Keratinocyte (primary cell): Measurements from ENCODE around the gene LRRC71. TPM values are rescaled to one million over a fixed set of nuclear protein-coding genes. Genes with fewer than 3 reads are reported as not detected.

Experiments
- DNase-seq: peaks from one replicate; pipeline ENCODE4 v3.0.0-alpha.2; 2011; ENCODE audit warnings: low read depth, missing footprints, low spot score
- FAIRE-seq: peaks from 2 replicates; lab custom pipeline; 2011; peaks lifted over from hg19 to GRCh38; lab: Jason Lieb, UNC
- H2AFZ ChIP-seq: 2 replicates; pipeline ENCODE4 v1.6.0; 2012; ENCODE audit warnings: low read length, control low read depth, inconsistent platforms; ENCODE audit not compliant: control insufficient read depth
- H3K27ac ChIP-seq: 2 replicates; pipeline ENCODE4 v1.5.1; 2011; ENCODE audit warnings: low read length; ENCODE audit not compliant: control insufficient read depth, insufficient read depth
- H3K27me3 ChIP-seq: 3 replicates; pipeline ENCODE4 v1.6.0; 2011; ENCODE audit warnings: low read length; ENCODE audit not compliant: control insufficient read depth, insufficient read depth; ENCODE audit errors: extremely low read depth
- H3K36me3 ChIP-seq, 2 experiments: 2 replicates in 1 of 2; 3 replicates in 1 of 2; pipeline ENCODE4 v1.5.1; 2011; ENCODE audit warnings: low read length in 2 of 2, mild to moderate bottlenecking in 1 of 2; ENCODE audit not compliant: control insufficient read depth in 2 of 2, insufficient read depth in 2 of 2; ENCODE audit errors: extremely low read depth in 1 of 2
- H3K4me1 ChIP-seq: 3 replicates; pipeline ENCODE4 v1.5.1; 2011; ENCODE audit warnings: low read length; ENCODE audit not compliant: control insufficient read depth, insufficient read depth; ENCODE audit errors: extremely low read depth
- H3K4me2 ChIP-seq: 3 replicates; pipeline ENCODE4 v1.6.0; 2011; ENCODE audit warnings: low read depth, low read length; ENCODE audit not compliant: control insufficient read depth, insufficient read depth; ENCODE audit errors: extremely low read depth
- H3K4me3 ChIP-seq, 3 experiments: fragments of 200-600 bp in 1 of 3; sonication (generic) in 1 of 3; 2 replicates in 2 of 3; 3 replicates in 1 of 3; pipeline ENCODE4 v1.5.1; 2011 to 2016; ENCODE audit warnings: low read length in 3 of 3, mild to moderate bottlenecking in 3 of 3, control low read depth in 2 of 3, inconsistent platforms in 1 of 3, low read depth in 1 of 3, mixed read lengths in 1 of 3, mixed run types in 1 of 3, moderate library complexity in 1 of 3; ENCODE audit not compliant: control insufficient read depth in 2 of 3, insufficient read depth in 2 of 3; ENCODE audit errors: extremely low read depth in 1 of 3
- H3K79me2 ChIP-seq: 2 replicates; pipeline ENCODE4 v1.6.0; 2012; ENCODE audit warnings: low read length; ENCODE audit not compliant: control insufficient read depth, insufficient read depth
- H3K9ac ChIP-seq: 3 replicates; pipeline ENCODE4 v1.6.0; 2011; ENCODE audit warnings: low read length; ENCODE audit not compliant: control insufficient read depth, insufficient read depth; ENCODE audit errors: extremely low read depth
- H3K9me1 ChIP-seq: 3 replicates; pipeline ENCODE4 v1.6.0; 2011; ENCODE audit warnings: low read length; ENCODE audit not compliant: control insufficient read depth, insufficient read depth; ENCODE audit errors: extremely low read depth
- H3K9me3 ChIP-seq: 2 replicates; pipeline ENCODE4 v1.5.1; 2012; ENCODE audit warnings: low read depth, low read length; ENCODE audit not compliant: control insufficient read depth
- H4K20me1 ChIP-seq: 3 replicates; pipeline ENCODE4 v1.6.0; 2011; ENCODE audit warnings: low read length; ENCODE audit not compliant: control insufficient read depth, insufficient read depth; ENCODE audit errors: extremely low read depth
- CTCF ChIP-seq, 3 experiments: IDR thresholded peaks in 1 of 3; conservative IDR thresholded peaks in 1 of 3; optimal IDR thresholded peaks in 1 of 3; 2 replicates in 2 of 3; 3 replicates in 1 of 3; pipeline versions ENCODE3 to v1.5.1; 2011; ENCODE audit warnings: low read length in 3 of 3, mild to moderate bottlenecking in 3 of 3, moderate library complexity in 2 of 3, control low read depth in 1 of 3, inconsistent platforms in 1 of 3; ENCODE audit not compliant: insufficient read depth in 2 of 3; ENCODE audit errors: extremely low read depth in 1 of 3
- EZH2 ChIP-seq: IDR thresholded peaks from one replicate; pipeline ENCODE4 v1.6.1; 2012; ENCODE audit warnings: inconsistent platforms, mild to moderate bottlenecking, low read length, moderate library complexity
- dilution Hi-C: fragments of 300-500 bp; cut with MboI; formaldehyde crosslinking; loops from one replicate; pipeline ENCODE4 v1.7.0; 2020; ENCODE audit warnings: low sequenced_read_pairs; ENCODE audit not compliant: extremely low pct_ligation_motif_present
- polyA plus RNA-seq, 5 experiments: library from polyadenylated mRNA; depleted of rRNA in 3 of 5; stranded (reverse) in 3 of 5; stranded (forward) in 1 of 5; unstranded in 1 of 5; fragments of >200 nt; gene quantifications; 1 replicate in 1 of 5; 2 replicates in 3 of 5; 3 replicates in 1 of 5; pipeline versions ENCODE4 v1.2.1 to v1.2.3, GENCODE V29; 2011 to 2012; ENCODE audit warnings: missing spikeins in 2 of 5, low read depth in 1 of 5, low replicate concordance in 1 of 5

LRRC71 gene
- polyA plus RNA-seq, 1 donor (not counting 4 experiments of a cell fraction or from before 2014, with no cell fraction given): not detected

- Histone ChIP-seq H3K9ac (no peak overlapping the region), H4K20me1 (peaks cover 4% of the 10 kb centered on the region), H3K9me3 (no peaks in the 10 kb centered on the region), H3K79me2 (no peaks in the 10 kb centered on the region), H3K4me1 (peaks cover 22% of the 10 kb centered on the region), H3K36me3 (no peaks in the 10 kb centered on the region), H3K9me1 (no peaks in the 10 kb centered on the region), H3K4me3 (no peak overlapping the region), H2AFZ (no peak overlapping the region), H3K27me3 (peaks cover 68% of the 10 kb centered on the region), H3K27ac (no peak overlapping the region), H3K4me2 (no peak overlapping the region)
- FAIRE-seq (no peak), DNase-seq (no peak)
- no peak for TF ChIP-seq CTCF (optimal IDR thresholded peaks at IDR 0.05 in 1 of 3, IDR thresholded peaks at IDR 0.05 in 1 of 3, conservative IDR thresholded peaks at IDR 0.05 in 1 of 3; ENCODE audit: extremely low read depth in 1 of 3, insufficient read depth in 2 of 3, low read length in 3 of 3)
- TF ChIP-seq EZH2: peak; percentile 97
- dilution Hi-C loops: no loop called here
Observed at GRCh38 chr1:156922986-156923669, 2.7 kb downstream of the LRRC71 start.

GRCh38 chr1:156923670-156924477 is 3.4 kb downstream of the LRRC71 start:
- H3K27me3 ChIP-seq: peaks cover 74% of the 10 kb centered on the region

More at GRCh38 chr1:156923670-156924477, 3.4 kb downstream of the LRRC71 start:
- H3K27ac ChIP-seq: no peak overlapping the region
- H3K36me3 ChIP-seq: no peaks in the 10 kb centered on the region
- no peak overlapping the region for H3K4me2 ChIP-seq
- no peak overlapping the region for H3K9ac ChIP-seq
- H2AFZ ChIP-seq: no peak overlapping the region
- no peak for FAIRE-seq
- peaks cover 22% of the 10 kb centered on the region for H3K4me1 ChIP-seq
- no peaks in the 10 kb centered on the region for H3K9me3 ChIP-seq
- H3K79me2 ChIP-seq: no peaks in the 10 kb centered on the region
- DNase-seq: no peak
- peaks cover 4% of the 10 kb centered on the region for H4K20me1 ChIP-seq
- TF ChIP-seq EZH2 (peak; percentile 92), CTCF (optimal IDR thresholded peaks at IDR 0.05 in 1 of 3, IDR thresholded peaks at IDR 0.05 in 1 of 3, conservative IDR thresholded peaks at IDR 0.05 in 1 of 3; ENCODE audit: extremely low read depth in 1 of 3, insufficient read depth in 2 of 3, low read length in 3 of 3) (no peak)
- no peaks in the 10 kb centered on the region for H3K9me1 ChIP-seq
- dilution Hi-C loops: no loop called here
- no peak overlapping the region for H3K4me3 ChIP-seq
